ENCODE results near the gene PPP4R4. TPM values are rescaled to one million over a fixed set of nuclear protein-coding genes. Genes with fewer than 3 reads are reported as not detected.
"Not testable (repeated sequence)": the region's sequence is repeated elsewhere in the genome, so short reads cannot be mapped to it uniquely, and the experiment has no call there.

The PPP4R4 gene
- total RNA-seq, 1 experiment from 2014 or later, result 0.88 TPM

DNA sequence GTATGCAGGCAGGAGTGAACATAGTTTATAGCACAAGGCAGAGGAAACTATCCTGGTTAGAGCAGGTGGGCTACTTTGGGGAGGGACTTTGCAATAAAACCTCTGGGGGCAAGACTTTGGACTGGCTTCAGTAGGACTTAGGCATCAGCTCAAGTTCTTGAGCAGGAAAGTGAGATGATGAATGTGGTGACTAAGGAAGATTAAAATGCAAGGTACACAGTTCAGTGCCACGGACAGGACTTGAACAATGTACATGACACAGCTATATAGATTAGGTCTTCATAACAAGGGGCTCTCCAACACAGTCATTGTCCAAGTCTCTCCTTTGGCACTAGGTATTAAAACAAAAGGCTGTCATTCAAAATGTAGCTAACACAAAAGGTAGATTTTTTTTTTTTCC is 21.4 kb upstream of the PPP4R4 start:
- H3K4me1 ChIP-seq (ENCODE audit: insufficient read depth, low read length, poor library complexity, severe bottlenecking), result no peaks in the 10 kb centered on the region
- no peak for TF ChIP-seq EZH2 (IDR thresholded peaks at IDR 0.05; ENCODE audit: borderline replicate concordance, low read depth, low read length, poor library complexity, severe bottlenecking)
- TF ChIP-seq, protein P1, sequence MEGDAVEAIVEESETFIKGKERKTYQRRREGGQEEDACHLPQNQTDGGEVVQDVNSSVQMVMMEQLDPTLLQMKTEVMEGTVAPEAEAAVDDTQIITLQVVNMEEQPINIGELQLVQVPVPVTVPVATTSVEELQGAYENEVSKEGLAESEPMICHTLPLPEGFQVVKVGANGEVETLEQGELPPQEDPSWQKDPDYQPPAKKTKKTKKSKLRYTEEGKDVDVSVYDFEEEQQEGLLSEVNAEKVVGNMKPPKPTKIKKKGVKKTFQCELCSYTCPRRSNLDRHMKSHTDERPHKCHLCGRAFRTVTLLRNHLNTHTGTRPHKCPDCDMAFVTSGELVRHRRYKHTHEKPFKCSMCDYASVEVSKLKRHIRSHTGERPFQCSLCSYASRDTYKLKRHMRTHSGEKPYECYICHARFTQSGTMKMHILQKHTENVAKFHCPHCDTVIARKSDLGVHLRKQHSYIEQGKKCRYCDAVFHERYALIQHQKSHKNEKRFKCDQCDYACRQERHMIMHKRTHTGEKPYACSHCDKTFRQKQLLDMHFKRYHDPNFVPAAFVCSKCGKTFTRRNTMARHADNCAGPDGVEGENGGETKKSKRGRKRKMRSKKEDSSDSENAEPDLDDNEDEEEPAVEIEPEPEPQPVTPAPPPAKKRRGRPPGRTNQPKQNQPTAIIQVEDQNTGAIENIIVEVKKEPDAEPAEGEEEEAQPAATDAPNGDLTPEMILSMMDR (conservative IDR thresholded peaks at IDR 0.05; ENCODE audit: low read depth, low read length), result no peak
- no TSS peak for BruUV-seq (replicated peaks)
- H3K27me3 ChIP-seq (replicated peaks; ENCODE audit: insufficient read depth, low read depth, low read length, poor library complexity), result no peaks in the 10 kb centered on the region
- no peak for DNase-seq (ENCODE audit: low spot score)
- H3K9me3 ChIP-seq (ENCODE audit: low read depth, low read length, poor library complexity, severe bottlenecking), result no peaks in the 10 kb centered on the region
- intact Hi-C loops (cut with micrococcal nuclease; ENCODE audit: unreplicated experiment), result no loop called here
- no peak overlapping the region for H3K27ac ChIP-seq (ENCODE audit: low read depth, low read length, poor library complexity, severe bottlenecking)
- H3K4me3 ChIP-seq (ENCODE audit: low read depth, low read length, poor library complexity, severe bottlenecking), result no peak overlapping the region
- ChIA-PET POLR2A (ENCODE audit: low non-redundant PET) (no interaction called here), CTCF (no interaction called here)
- no peaks in the 10 kb centered on the region for H3K36me3 ChIP-seq (ENCODE audit: insufficient read depth, low read length, poor library complexity, severe bottlenecking)

DNA sequence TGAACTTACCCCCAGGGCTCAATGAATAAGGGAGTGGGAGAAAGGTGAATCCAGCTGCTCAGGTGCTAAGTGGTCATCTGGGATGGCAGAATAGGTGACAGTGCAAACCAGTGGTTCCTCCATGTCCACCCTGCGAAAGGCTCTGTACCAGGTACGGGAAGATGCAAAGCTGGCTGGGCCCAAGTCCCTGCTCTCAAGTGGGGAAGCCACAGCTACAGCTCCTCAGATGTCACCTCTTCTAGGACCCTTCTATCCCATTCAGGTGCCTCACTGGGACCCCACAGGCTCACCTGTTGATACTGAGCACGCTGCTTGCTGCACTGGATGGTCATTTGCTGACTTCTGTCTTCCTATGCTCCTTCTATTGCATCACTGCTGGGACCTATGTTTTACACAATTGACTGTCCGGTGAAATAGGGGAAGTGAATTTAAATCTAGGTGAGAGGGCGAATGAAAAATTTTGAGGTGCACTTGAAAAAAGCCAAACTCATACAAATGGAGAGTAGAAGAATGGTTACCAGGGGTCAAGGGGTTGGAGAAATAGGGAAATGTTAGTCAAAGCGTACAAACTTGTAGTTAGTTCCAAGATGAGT is 20.3 kb upstream of the PPP4R4 start:
- Histone ChIP-seq H3K4me3 (ENCODE audit: low read depth, low read length, poor library complexity, severe bottlenecking) (no peak overlapping the region), H3K9me3 (ENCODE audit: low read depth, low read length, poor library complexity, severe bottlenecking) (no peaks in the 10 kb centered on the region), H3K4me1 (ENCODE audit: insufficient read depth, low read length, poor library complexity, severe bottlenecking) (no peaks in the 10 kb centered on the region), H3K27ac (ENCODE audit: low read depth, low read length, poor library complexity, severe bottlenecking) (no peak overlapping the region), H3K27me3 (replicated peaks; ENCODE audit: insufficient read depth, low read depth, low read length, poor library complexity) (no peaks in the 10 kb centered on the region), H3K36me3 (ENCODE audit: insufficient read depth, low read length, poor library complexity, severe bottlenecking) (no peaks in the 10 kb centered on the region)
- DNase-seq (ENCODE audit: low spot score), result no peak
- BruUV-seq (replicated peaks), result no TSS peak
- intact Hi-C loops (cut with micrococcal nuclease; ENCODE audit: unreplicated experiment), result no loop called here
- POLR2A ChIA-PET (ENCODE audit: low non-redundant PET), result no interaction called here
- TF ChIP-seq, protein P1 (conservative IDR thresholded peaks at IDR 0.05; ENCODE audit: low read depth, low read length), result no peak
- TF ChIP-seq EZH2 (IDR thresholded peaks at IDR 0.05; ENCODE audit: borderline replicate concordance, low read depth, low read length, poor library complexity, severe bottlenecking), result no peak
- CTCF ChIA-PET, result interaction anchor here (0.6 kb wide), 1 partner anchor 134 kb away, joined by 4 read pairs; no protein-coding TSS in a partner anchor

DNA sequence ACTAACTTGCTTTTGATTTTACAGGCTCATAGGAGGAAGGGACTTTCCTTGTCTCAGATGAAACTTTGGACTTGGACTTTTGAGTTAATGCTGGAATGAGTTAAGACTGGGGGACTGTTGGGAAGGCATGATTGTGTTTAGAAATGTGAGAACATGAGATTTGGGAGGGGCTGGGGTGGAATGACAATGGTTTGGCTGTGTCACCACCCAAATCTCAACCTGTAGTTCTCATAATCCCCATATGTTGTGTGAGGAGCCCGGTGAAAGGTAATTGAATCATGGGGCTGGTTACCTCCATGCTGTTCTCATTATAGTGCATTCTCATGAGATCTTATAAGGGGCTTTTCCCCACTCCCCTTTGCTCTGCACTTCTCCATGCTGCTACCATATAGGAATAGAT is 18.0 kb upstream of the PPP4R4 start:
- H3K9me3 ChIP-seq (ENCODE audit: low read depth, low read length, poor library complexity, severe bottlenecking); DNase-seq (ENCODE audit: low spot score); H3K27ac ChIP-seq (ENCODE audit: low read depth, low read length, poor library complexity, severe bottlenecking); H3K4me3 ChIP-seq (ENCODE audit: low read depth, low read length, poor library complexity, severe bottlenecking); BruUV-seq (replicated peaks); H3K36me3 ChIP-seq (ENCODE audit: insufficient read depth, low read length, poor library complexity, severe bottlenecking); CTCF ChIA-PET; POLR2A ChIA-PET (ENCODE audit: low non-redundant PET); H3K4me1 ChIP-seq (ENCODE audit: insufficient read depth, low read length, poor library complexity, severe bottlenecking); intact Hi-C loops (cut with micrococcal nuclease; ENCODE audit: unreplicated experiment); H3K27me3 ChIP-seq (replicated peaks; ENCODE audit: insufficient read depth, low read depth, low read length, poor library complexity): not testable (repeated sequence)

- DNase-seq (ENCODE audit: low spot score), result no peak
- CTCF ChIA-PET, result no interaction called here
- no peaks in the 10 kb centered on the region for H3K9me3 ChIP-seq (ENCODE audit: low read depth, low read length, poor library complexity, severe bottlenecking)
- TF ChIP-seq, protein P1 (conservative IDR thresholded peaks at IDR 0.05; ENCODE audit: low read depth, low read length), result no peak
- no peak for TF ChIP-seq EZH2 (IDR thresholded peaks at IDR 0.05; ENCODE audit: borderline replicate concordance, low read depth, low read length, poor library complexity, severe bottlenecking)
- H3K36me3 ChIP-seq (ENCODE audit: insufficient read depth, low read length, poor library complexity, severe bottlenecking), result no peaks in the 10 kb centered on the region
- H3K4me3 ChIP-seq (ENCODE audit: low read depth, low read length, poor library complexity, severe bottlenecking), result no peak overlapping the region
- POLR2A ChIA-PET (ENCODE audit: low non-redundant PET), result no interaction called here
- H3K27me3 ChIP-seq (replicated peaks; ENCODE audit: insufficient read depth, low read depth, low read length, poor library complexity), result no peaks in the 10 kb centered on the region
- no TSS peak for BruUV-seq (replicated peaks)
- H3K27ac ChIP-seq (ENCODE audit: low read depth, low read length, poor library complexity, severe bottlenecking), result no peak overlapping the region
- intact Hi-C loops (cut with micrococcal nuclease; ENCODE audit: unreplicated experiment), result no loop called here
- no peaks in the 10 kb centered on the region for H3K4me1 ChIP-seq (ENCODE audit: insufficient read depth, low read length, poor library complexity, severe bottlenecking)
Measured at GRCh38 chr14:94157197-94157596, 16.9 kb upstream of the PPP4R4 start.
